Measurements from ENCODE around the gene FLRT2.

- TF ChIP-seq POLR2AphosphoS5 (IDR thresholded peaks at IDR 0.05; ENCODE audit: low read depth, low read length) (no peak), TAF1 (IDR thresholded peaks at IDR 0.05; ENCODE audit: borderline replicate concordance, insufficient read depth, low read length) (no peak), REST (IDR thresholded peaks at IDR 0.05; ENCODE audit: insufficient read depth in 1 of 2, low read depth in 2 of 2, low read length in 2 of 2) (no peak)
Measured at GRCh38 chr14:85481471-85481870, 48.5 kb upstream of the FLRT2 start.
